Middle frontal gyrus (tissue), 1 donor: ENCODE measurements around the gene ZNF385B.

Source experiments
- DNase-seq: peaks from one replicate; pipeline ENCODE4 v3.0.0-alpha.2; 2015; ENCODE audit warnings: low spot score; ENCODE audit errors: extremely low spot score

ZNF385B gene

DNA sequence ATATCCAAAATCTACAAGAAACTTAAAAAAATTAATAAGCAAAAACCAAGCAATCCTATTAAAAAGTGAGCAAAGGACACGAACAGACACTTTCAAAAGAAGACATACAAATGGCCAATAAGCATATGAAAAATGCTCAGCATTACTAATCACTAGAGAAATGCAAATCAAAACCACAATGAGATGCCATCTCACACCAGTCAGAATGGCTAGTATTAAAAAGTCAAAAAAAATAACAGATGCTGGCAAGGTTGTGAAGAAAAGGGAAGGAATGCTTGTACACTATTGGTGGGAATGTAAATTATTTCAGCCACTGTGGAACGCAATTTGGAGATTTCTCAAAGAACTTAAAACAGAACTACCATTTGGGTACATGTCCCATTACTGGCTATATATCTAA is 467.9 kb downstream of the ZNF385B start:
- no peak for DNase-seq
